ENCODE data around the gene SPG11.

The SPG11 gene

DNA sequence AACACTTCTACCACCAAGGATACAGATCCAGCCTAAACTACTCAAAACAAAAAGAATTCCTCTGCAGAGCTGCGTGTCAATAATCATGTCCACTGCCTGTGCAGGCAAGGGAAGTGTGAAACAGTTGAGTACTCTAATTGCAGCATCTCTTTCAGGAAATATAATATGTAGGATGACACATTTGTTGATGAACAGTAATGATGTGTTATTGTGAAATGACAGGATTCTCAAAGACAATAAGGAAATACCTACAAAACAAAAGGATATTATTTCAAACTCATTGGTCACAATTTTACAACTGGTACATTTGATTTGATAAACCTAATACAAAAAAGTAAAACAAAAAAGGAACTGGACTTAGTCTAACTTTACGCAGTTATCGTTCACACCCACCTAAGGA, 4.4 kb downstream of the SPG11 start:
- TF ChIP-seq, protein P1, sequence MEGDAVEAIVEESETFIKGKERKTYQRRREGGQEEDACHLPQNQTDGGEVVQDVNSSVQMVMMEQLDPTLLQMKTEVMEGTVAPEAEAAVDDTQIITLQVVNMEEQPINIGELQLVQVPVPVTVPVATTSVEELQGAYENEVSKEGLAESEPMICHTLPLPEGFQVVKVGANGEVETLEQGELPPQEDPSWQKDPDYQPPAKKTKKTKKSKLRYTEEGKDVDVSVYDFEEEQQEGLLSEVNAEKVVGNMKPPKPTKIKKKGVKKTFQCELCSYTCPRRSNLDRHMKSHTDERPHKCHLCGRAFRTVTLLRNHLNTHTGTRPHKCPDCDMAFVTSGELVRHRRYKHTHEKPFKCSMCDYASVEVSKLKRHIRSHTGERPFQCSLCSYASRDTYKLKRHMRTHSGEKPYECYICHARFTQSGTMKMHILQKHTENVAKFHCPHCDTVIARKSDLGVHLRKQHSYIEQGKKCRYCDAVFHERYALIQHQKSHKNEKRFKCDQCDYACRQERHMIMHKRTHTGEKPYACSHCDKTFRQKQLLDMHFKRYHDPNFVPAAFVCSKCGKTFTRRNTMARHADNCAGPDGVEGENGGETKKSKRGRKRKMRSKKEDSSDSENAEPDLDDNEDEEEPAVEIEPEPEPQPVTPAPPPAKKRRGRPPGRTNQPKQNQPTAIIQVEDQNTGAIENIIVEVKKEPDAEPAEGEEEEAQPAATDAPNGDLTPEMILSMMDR (IDR thresholded peaks at IDR 0.05; ENCODE audit: low read depth, low read length) = no peak
- no peak for DNase-seq (ENCODE audit: extremely low read depth, low read depth)

DNA sequence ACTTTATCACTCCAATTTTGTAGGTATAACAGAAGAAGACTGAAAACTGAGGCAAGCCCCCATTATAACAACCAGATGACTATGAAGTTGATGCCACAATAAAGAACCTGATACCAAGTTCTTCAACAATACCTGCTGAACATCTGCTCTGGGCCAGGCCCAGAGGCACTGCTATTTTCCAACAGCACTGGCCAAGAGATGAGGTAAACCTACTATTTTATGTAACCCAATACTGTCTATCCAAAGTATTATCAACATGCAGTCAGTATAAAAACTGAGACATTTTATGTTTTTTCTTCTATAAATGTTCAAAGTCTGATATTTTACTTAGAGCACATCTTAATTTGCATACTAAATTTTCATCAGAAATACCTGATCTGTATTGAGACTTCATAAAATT, 6.1 kb downstream of the SPG11 start:
- DNase-seq (ENCODE audit: extremely low read depth, low read depth) = no peak
- TF ChIP-seq, protein P1 (IDR thresholded peaks at IDR 0.05; ENCODE audit: low read depth, low read length) = no peak

DNA sequence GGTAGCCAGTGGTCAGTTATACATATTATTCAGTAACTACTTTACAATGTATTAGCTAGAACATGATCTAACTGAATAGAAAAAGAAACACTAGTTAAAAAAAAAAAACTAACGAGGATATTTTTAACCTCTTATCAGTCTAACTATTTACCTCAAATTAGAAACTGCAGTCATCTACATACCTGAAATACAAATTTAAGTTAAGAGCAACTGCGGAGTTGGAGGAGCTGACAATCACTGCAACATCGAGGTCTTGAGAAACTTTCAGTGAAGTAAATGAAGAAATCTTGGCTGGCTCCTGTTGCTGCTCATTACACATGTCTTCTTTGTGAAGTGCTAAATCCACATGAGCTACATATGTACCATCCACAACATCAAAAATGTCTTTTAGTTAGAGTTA, 6.5 kb downstream of the SPG11 start:
- DNase-seq (ENCODE audit: extremely low read depth, low read depth) = no peak
- TF ChIP-seq, protein P1 (IDR thresholded peaks at IDR 0.05; ENCODE audit: low read depth, low read length) = no peak

DNA sequence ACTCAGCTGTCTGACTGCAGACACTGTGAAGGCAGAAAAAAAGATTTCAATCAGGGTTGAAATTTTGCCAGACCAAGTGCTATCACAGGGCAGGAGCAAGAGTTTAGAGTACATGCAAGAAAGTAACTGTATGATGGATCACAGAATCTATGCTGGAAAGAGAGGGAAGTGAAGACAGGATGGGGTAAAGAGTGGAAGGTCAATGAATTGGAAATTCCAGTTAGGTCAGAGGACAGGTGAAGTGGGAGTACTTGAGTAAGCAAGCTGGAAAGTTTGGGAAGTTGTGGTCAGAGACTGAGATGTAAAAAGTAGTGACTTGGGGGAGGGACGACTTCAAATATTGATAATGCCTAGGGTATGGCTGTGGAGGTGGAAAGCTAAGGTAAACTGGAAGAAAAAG, 7.2 kb downstream of the SPG11 start:
- no peak for DNase-seq (ENCODE audit: extremely low read depth, low read depth)

DNA sequence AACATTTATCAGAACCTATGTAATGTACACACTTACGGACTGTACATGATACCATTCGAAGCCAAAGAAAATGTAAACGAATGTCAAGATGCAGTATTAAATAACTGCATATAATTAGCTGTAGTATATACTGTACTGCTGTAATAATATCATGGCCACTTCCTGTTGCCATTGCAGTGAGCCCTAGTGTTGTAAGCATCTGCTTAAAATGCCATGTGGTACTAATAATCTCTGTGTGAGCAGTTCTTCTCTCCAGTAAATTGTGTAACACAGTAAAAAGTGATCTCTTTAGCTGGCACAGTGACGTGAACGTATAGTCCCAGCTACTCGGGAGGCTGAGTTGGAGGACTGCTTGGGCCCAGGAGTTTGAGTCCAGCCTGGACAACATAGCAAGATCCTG, 8.6 kb downstream of the SPG11 start:
- DNase-seq (ENCODE audit: extremely low read depth, low read depth) = peak; percentile 63
- TF ChIP-seq, protein P1 (IDR thresholded peaks at IDR 0.05; ENCODE audit: low read depth, low read length) = no peak

More for the DNA sequence above, 7.2 kb downstream of the SPG11 start:
- TF ChIP-seq, protein P1 (IDR thresholded peaks at IDR 0.05; ENCODE audit: low read depth, low read length) = no peak

DNA sequence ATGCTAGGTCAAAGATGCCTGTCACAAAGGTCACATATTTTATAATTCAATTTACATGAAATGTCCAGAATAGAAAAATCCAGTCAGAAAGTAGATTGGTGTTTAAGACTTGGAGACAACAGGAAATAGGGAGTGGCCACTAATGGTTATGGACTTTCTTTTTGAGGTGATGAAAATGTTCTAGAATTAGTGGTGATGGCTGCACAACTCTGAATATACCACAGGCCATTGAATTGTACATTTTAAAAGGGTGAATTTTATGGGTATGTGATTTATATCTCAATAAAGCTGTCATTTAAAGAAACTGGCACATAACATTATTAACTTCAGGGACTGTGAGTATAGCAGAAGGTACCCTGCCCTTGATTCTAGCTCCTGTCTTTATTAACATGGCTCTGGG, 15.8 kb downstream of the SPG11 start:
- TF ChIP-seq, protein P1 (IDR thresholded peaks at IDR 0.05; ENCODE audit: low read depth, low read length) = no peak
- no peak for DNase-seq (ENCODE audit: extremely low read depth, low read depth)

DNA sequence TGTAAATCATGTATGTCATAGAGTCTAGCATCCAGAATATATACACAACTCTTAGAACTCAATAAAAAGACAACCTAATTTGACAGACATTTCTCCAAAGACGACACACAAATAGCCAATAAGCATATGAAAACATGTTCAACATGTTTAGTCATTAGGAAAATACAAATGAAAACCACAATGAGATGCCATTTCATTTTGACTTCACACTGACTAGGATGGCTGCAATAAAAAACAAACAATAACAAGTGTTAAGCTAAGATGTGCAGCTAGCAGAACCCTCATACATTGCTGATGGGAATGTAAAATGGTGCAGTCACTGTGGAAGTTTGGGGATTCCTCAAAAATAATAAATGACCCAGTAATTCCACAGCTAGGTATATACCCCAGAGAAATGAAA, 16.4 kb downstream of the SPG11 start:
- TF ChIP-seq, protein P1 (IDR thresholded peaks at IDR 0.05; ENCODE audit: low read depth, low read length) = no peak
- no peak for DNase-seq (ENCODE audit: extremely low read depth, low read depth)
